Measurements from ENCODE around the gene IZUMO1R. TPM values are rescaled to one million over a fixed set of nuclear protein-coding genes. Genes with fewer than 3 reads are reported as not detected.
"Not testable (repeated sequence)": the region's sequence is repeated elsewhere in the genome, so short reads cannot be mapped to it uniquely, and the experiment has no call there.

IZUMO1R gene
- total RNA-seq, 1 donor from 2014 or later = not detected

DNA sequence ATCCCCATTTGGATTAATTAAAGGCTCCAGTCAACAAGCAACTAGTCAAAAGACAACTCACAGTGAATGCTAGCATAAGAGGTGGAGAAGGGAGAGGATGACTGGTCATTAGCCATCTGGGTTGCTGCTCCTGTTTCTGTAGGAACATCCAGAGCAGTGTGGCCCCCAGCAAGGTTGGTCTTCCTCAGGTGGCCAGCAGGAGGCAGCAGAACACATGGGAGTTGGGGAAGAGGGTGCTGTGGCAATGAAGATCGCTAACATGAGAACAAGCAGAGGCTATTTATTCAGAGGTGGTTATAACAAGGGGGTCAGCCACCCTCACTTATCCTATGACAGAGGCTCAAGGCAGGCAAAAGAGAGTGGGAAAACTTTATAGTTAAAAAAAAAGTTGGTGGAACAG lies 21.3 kb downstream of the IZUMO1R start:
- DNase-seq (ENCODE audit: low read depth) = no peak

DNA sequence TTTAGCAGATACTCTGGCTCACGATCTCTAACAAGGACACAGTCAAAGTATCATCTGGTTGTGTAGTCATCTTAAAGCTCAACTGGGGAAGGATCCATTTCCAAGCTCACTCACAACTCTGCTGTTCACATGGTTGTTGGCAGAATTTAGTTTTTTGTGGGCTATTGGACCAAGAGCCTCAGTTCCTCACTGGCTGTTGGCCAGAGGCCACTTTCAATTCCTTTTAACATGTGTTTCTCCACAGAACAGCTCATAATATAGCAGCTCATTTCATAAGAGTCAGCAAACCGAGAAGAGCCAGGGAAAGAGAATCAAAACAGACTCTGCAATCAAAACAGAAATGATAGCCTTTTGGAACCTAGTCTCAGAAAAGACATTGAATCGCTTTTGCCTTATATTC lies 22.6 kb downstream of the IZUMO1R start:
- no peak for DNase-seq (ENCODE audit: low read depth)

DNA sequence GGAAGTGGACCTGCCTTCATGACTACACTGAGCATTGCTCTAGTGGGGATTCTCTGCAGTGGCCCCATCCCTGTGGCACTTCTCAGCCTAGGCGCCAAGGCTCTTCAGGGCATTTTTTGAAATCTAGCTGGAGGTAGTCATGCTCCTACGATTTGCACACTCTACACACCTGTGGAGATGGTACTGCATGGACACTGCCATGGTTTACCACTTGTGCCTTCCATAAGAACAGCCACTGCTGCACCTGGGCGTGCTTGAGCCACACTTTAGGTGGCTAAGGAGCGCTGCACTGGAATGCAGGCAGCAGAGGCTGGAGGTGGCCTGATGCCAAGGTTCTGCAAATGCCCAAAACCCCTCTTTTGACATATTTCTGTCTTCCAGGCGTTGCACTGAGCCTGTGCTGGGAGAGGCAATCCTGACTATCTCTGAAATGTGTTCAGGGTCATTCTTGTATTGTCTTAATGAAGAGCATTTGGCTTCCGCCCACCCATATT lies 24.3 kb downstream of the IZUMO1R start:
- no peak for DNase-seq (ENCODE audit: low read depth)

DNA sequence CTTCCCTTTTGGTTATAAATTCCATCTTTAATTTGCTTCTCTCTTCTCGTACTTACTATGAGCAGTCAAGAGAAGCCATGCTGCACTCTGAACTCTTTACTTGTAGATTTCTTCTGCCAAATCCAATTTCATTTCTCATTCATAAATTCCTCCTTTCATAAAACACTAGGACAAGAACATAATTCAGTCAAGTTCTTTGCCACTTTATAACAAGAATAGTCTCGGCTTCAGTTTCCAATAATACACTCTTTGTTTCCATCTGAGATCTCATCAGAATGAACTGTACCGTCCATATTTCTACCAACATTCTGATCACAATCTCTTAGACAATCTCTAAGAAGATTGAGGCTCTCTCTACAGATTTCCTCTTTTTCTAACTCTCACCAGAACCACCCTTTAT lies 25.1 kb downstream of the IZUMO1R start:
- no peak for DNase-seq (ENCODE audit: low read depth)

DNA sequence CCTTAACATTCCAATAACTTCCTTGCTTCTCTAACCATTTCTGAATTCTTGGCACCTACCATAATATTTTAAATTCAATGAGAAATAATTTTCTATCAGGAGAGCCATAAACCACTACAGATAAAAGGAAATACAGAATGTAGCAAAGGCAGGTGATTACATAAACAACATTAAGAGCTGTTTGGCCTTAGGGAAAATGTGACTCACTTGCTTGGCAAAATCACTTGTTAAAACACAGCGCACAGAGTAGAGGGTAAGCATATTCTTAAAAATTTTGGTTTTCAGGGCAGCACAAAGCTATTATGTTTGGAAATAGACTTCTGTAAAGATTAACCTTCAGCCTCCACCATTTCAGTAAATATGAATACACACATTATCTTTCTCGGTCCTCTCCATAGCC lies 26.4 kb downstream of the IZUMO1R start:
- no peak for DNase-seq (ENCODE audit: low read depth)

DNA sequence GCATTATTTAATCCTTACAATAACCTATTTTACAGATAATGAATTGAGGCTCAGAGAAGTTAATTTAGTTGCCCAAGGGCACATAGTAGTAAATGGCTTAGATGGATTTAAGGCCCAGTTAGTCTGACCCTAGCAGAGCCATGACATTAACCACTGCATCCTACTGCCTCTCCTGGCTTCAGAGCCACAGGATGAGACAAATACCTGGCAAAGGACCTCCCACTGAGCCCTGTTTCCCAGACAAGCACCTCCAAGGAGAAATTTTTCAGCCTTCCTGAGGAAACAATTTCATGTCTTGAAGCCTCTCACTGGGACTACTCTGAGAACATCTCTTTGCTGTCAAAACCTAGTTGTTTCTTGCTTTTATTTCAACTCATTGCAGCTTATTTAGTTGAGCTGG lies 28.4 kb downstream of the IZUMO1R start:
- no peak for DNase-seq (ENCODE audit: low read depth)

DNA sequence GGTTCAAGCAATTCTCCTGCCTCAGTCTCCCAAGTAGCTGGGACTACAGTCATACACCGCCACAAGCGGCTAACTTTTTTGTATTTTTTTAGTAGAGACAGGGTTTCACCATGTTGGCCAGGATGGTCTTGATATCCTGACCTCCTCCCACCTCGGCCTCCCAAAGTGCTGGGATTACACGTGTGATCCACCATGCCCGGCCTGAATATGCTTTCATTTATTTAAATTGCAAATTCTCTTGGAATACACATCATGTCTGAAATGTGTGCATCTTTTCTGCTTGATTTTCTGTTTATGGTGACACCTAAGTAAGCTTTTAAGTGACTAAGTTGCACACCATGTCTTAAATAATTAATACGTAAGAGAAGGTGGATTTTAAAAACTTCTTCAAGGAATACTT lies 31.7 kb downstream of the IZUMO1R start:
- no peak for DNase-seq (ENCODE audit: low read depth)

DNA sequence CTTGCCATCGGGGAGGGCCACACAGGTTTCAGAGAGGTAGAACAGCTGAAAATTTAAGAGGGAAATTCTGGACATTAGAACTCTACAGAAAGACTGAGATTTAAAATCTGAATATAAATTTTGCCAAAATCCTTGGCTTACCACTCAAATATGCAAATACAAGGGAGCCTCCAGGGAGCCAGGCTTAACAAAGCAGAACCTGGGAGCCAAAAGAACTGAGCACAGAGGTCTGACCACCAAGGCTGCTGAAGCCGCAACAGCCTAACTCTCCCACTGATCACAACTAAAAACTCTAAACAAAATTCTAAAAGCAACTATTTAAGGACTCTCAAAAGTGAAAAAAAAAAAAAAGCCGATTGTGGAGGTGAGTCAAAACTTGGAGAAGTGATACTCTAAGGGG lies 34.3 kb downstream of the IZUMO1R start:
- DNase-seq (ENCODE audit: low read depth) = no peak

DNA sequence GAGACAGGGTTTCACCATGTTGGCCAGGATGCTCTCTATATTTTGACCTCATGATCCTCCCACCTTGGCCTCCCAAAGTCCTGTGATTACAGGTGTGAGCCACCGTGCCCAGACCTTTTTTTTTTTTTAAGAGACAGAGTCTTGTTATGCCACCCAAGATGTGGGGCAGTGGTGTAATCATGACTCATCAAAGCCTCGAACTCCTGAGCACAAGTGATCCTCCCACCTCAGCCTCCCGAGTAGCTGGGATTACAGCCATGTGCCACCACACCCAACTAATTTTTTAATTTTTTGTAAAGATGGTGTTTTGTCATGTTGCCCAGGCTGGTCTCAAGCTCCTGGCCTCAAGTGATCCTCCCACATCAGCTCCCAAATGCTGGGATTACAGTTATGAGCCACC lies 37.9 kb downstream of the IZUMO1R start:
- no peak for DNase-seq (ENCODE audit: low read depth)

DNA sequence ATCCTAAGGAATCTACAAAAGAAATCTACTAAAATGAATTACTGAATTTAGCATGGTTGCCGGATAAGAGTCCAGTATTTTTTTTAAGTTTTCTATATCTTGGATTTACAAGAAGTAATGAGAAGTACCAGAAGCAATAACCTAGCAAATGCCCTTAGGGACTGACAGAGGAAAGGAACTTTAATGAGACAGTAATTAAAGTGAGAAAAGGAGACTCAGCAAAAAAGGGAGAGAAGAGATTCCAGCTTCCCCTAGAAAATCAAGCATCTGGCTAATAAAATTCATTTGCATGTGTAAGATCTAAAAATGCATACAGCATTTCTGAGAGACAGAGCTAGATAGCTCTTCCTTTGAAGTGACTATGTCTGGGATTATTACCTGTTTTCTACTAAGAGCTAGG lies 39.1 kb downstream of the IZUMO1R start:
- DNase-seq (ENCODE audit: low read depth) = no peak

DNA sequence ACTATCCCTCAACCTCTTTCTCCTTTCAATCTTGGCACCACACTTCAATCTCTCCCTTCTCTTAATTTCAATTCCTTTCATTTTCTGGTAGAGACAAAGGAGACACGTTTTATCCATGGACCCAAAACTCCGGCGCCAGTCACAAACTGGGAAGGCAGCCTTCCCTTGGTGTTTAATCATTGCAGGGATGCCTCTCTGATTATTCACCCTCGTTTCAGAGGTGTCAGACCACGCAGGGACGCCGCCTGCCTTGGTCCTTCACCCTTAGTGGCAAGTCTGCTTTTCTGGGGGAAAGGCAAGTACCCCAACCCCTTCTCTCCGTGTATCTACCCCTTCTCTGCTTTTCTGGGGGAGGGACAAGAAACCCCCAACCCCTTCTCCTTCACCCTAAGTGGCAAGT lies 41.9 kb downstream of the IZUMO1R start:
- not testable (repeated sequence) for DNase-seq (ENCODE audit: low read depth)

DNA sequence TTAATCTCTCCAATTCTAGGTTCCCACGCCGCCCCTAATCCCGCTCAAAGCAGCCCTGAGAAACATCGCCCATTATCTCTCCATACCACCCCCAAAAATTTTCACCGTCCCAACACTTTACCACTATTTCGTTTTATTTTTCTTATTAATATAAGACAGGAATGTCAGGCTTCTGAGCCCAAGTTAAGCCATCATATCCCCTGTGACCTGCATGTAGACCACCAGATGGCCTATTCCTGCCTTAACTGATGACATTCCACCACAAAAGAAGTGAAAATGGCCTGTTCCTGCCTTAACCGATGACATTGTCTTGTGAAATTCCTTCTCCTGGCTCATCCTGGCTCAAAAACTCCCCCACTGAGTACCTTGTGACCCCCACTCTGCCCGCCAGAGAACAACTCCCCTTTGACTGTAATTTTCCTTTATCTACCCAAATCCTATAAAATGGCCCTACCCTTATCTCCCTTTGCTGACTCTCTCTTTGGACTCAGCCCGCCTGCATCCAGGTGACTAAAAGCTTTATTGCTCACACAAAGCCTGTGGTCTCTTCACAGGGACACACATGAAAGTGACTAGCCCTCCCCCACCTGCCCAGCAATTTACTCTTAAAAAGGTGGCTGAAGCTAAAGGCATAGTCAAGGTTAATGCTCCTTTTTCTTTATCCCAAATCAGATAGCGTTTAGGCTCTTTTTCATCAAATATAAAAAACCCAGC lies 46.6 kb downstream of the IZUMO1R start:
- not testable (repeated sequence) for DNase-seq (ENCODE audit: low read depth)

Other genes starting within 250 kb of the IZUMO1R start
- 58.4 and 63.1 TPM in 2 replicates for gene PANX1, start 175.7 kb upstream of the IZUMO1R start, total RNA-seq
- gene GPR83, start 96.8 kb downstream of the IZUMO1R start, total RNA-seq = 0.05 TPM in 1 of 2 replicates, not detected in the other
- 12.1 and 13.2 TPM in 2 replicates for gene MRE11, start 189.3 kb downstream of the IZUMO1R start, total RNA-seq
- gene ANKRD49, start 189.4 kb downstream of the IZUMO1R start, total RNA-seq = 12.4 and 12.5 TPM in 2 replicates
- gene C11orf97, start 207.9 kb downstream of the IZUMO1R start, total RNA-seq = not detected in 2 replicates
- 3.9 and 4.0 TPM in 2 replicates for gene FUT4, start 239.3 kb downstream of the IZUMO1R start, total RNA-seq

Measured in myocyte (in vitro differentiated cells).